ENCODE measurements around the gene HOXB2. TPM values are rescaled to one million over a fixed set of nuclear protein-coding genes. Genes with fewer than 3 reads are reported as not detected.

HOXB2 gene
- total RNA-seq, 1 experiment from 2014 or later: 3.7 TPM

GRCh38 chr17:48528936-48529682 lies 15.8 kb downstream of the HOXB2 start:
- H3K27ac Mint-ChIP-seq: no peak overlapping the region
- POLR2A ChIA-PET: interaction anchor here (0.7 kb wide), 2 partner anchors 18 to 25 kb away, joined by 3 read pairs; no protein-coding TSS in a partner anchor
- H3K4me3 Mint-ChIP-seq: no peak overlapping the region
- CTCF ChIA-PET: interaction anchor here (0.5 to 1.7 kb wide), 4 partner anchors 12 to 120 kb away, joined by 3 to 5 read pairs (median 5); no protein-coding TSS in a partner anchor
- H3K4me1 Mint-ChIP-seq: peaks cover 63% of the 10 kb centered on the region
- H3K36me3 Mint-ChIP-seq: no peaks in the 10 kb centered on the region
- H3K27me3 Mint-ChIP-seq (ENCODE audit: low read depth): peaks cover 100% of the 10 kb centered on the region
- TF ChIP-seq PRDM15 (CRISPR knock-in tag; IDR thresholded peaks at IDR 0.05) (no peak), FOXK1 (CRISPR knock-in tag; IDR thresholded peaks at IDR 0.05) (no peak), ZNF671 (CRISPR knock-in tag; IDR thresholded peaks at IDR 0.05) (no peak), E2F4 (CRISPR knock-in tag; IDR thresholded peaks at IDR 0.05; ENCODE audit: borderline replicate concordance, low read depth) (no peak), CREM (CRISPR knock-in tag; IDR thresholded peaks at IDR 0.05) (no peak), ZBTB21 (CRISPR knock-in tag; IDR thresholded peaks at IDR 0.05; ENCODE audit: borderline replicate concordance) (no peak), PRRX2 (CRISPR knock-in tag; IDR thresholded peaks at IDR 0.05) (no peak), OVOL2 (CRISPR knock-in tag; IDR thresholded peaks at IDR 0.05; ENCODE audit: borderline replicate concordance) (no peak), USF1 (CRISPR knock-in tag; IDR thresholded peaks at IDR 0.05) (no peak)
- ATAC-seq: no peak
- no peak for DNase-seq (ENCODE audit: low spot score)
- H3K9me3 Mint-ChIP-seq: no peaks in the 10 kb centered on the region

GRCh38 chr17:48528153-48528935 lies 16.6 kb downstream of the HOXB2 start:
- no peaks in the 10 kb centered on the region for H3K9me3 Mint-ChIP-seq
- ATAC-seq (peak; percentile 12), DNase-seq (ENCODE audit: low spot score) (peak; percentile 41)
- ChIA-PET POLR2A (no interaction called here), CTCF (interaction anchor here (1.7 kb wide), 2 partner anchors 13 to 27 kb away, joined by 5 read pairs; no protein-coding TSS in a partner anchor)
- H3K4me3 Mint-ChIP-seq: peak overlapping the region; percentile 14; the same call in 1 of the 2 replicates
- peaks cover 100% of the 10 kb centered on the region for H3K27me3 Mint-ChIP-seq (ENCODE audit: low read depth)
- no peak overlapping the region; the same call in 1 of the 2 replicates for H3K27ac Mint-ChIP-seq
- peaks cover 63% of the 10 kb centered on the region for H3K4me1 Mint-ChIP-seq
- TF ChIP-seq NR1H2 (CRISPR knock-in tag; IDR thresholded peaks at IDR 0.05) (no peak), FOXK1 (CRISPR knock-in tag; IDR thresholded peaks at IDR 0.05) (no peak), TEAD4 (CRISPR knock-in tag; IDR thresholded peaks at IDR 0.05) (no peak), USF1 (CRISPR knock-in tag; IDR thresholded peaks at IDR 0.05) (no peak), NR2C2 (CRISPR knock-in tag; IDR thresholded peaks at IDR 0.05) (no peak), E2F5 (CRISPR knock-in tag; IDR thresholded peaks at IDR 0.05) (no peak), ATF3 (CRISPR knock-in tag; conservative IDR thresholded peaks at IDR 0.05) (no peak), SMAD3 (CRISPR knock-in tag; IDR thresholded peaks at IDR 0.05; ENCODE audit: borderline replicate concordance) (no peak), SOX15 (CRISPR knock-in tag; IDR thresholded peaks at IDR 0.05) (no peak), ESRRA (CRISPR knock-in tag; IDR thresholded peaks at IDR 0.05; ENCODE audit: borderline replicate concordance) (no peak), ZNF138 (CRISPR knock-in tag; conservative IDR thresholded peaks at IDR 0.05) (no peak), TP53 (CRISPR knock-in tag; IDR thresholded peaks at IDR 0.05) (no peak), FOXP4 (CRISPR knock-in tag; IDR thresholded peaks at IDR 0.05) (no peak)
- no peaks in the 10 kb centered on the region for H3K36me3 Mint-ChIP-seq

Data from WTC11 (cell line).